Tibial nerve (tissue), 4 donors: ENCODE data around the gene KCNJ6. TPM values are rescaled to one million over a fixed set of nuclear protein-coding genes. Genes with fewer than 3 reads are reported as not detected.
"Not testable (repeated sequence)": the region's sequence is repeated elsewhere in the genome, so short reads cannot be mapped to it uniquely, and the experiment has no call there.

Experiments used
- DNase-seq, 2 donors: peaks; one replicate each; pipeline ENCODE4 v3.0.0-alpha.2; 2019; ENCODE audit warnings: low spot score in 2 of 2
- H3K27ac ChIP-seq, 4 donors: fragments of 200-600 bp; sonication (generic) in 3 of 4; one replicate each; pipeline ENCODE4 v1.5.1; 2017 to 2019; ENCODE audit warnings: mild to moderate bottlenecking in 1 of 4
- H3K27me3 ChIP-seq, 2 donors: fragments of 200-600 bp; sonication (generic) in 1 of 2; one replicate each; pipeline versions ENCODE4 v1.5.1 to v1.6.0; 2017 to 2019
- H3K36me3 ChIP-seq, 3 donors: fragments of 200-600 bp; sonication (generic); one replicate each; pipeline ENCODE4 v1.5.1; 2018 to 2019
- H3K4me1 ChIP-seq, 4 donors: fragments of 200-600 bp; sonication (generic) in 3 of 4; one replicate each; pipeline ENCODE4 v1.5.1; 2017 to 2019
- H3K4me3 ChIP-seq, 4 donors: fragments of 200-600 bp; sonication (generic) in 3 of 4; one replicate each; pipeline ENCODE4 v1.5.1; 2017 to 2019; ENCODE audit warnings: mild to moderate bottlenecking in 1 of 4, moderate library complexity in 1 of 4
- H3K9me3 ChIP-seq, 4 donors: fragments of 200-600 bp; sonication (generic) in 3 of 4; one replicate each; pipeline ENCODE4 v1.5.1; 2017 to 2019
- CTCF ChIP-seq, 5 experiments: fragments of 200-600 bp in 3 of 5; fragments of 450-650 bp in 2 of 5; sonication (generic) in 3 of 5; IDR thresholded peaks; one replicate each; pipeline ENCODE4 v1.5.1; 2016 to 2019; ENCODE audit warnings: antibody characterized with exemption in 5 of 5, mild to moderate bottlenecking in 3 of 5, moderate library complexity in 2 of 5
- EP300 ChIP-seq, 2 donors: sonication (generic); formaldehyde crosslinking; IDR thresholded peaks; one replicate each; pipeline ENCODE4 v1.6.1; 2017; ENCODE audit warnings: antibody characterized with exemption in 2 of 2, mild to moderate bottlenecking in 1 of 2
- POLR2A ChIP-seq, 2 donors: fragments of 450-650 bp; IDR thresholded peaks; one replicate each; pipeline ENCODE4 v1.6.1; 2017; ENCODE audit warnings: antibody characterized with exemption in 2 of 2, mild to moderate bottlenecking in 2 of 2, moderate library complexity in 2 of 2
- WGBS, 2 donors: methylation state at CpG; one replicate each; pipeline ENCODE4 v1.1.5; 2018; 5-methylcytosine and 5-hydroxymethylcytosine counted together
- total RNA-seq, 4 donors: library from RNA; depleted of rRNA; stranded (reverse); fragments of >200 nt; gene quantifications; one replicate each; pipeline ENCODE4 v1.1.0, GENCODE V29; 2016

KCNJ6 gene
- total RNA-seq, 4 donors from 2014 or later = not detected

GRCh38 chr21:37645848-37646247 is 270.4 kb downstream of the KCNJ6 start:
- no peaks in the 10 kb centered on the region for H3K36me3 ChIP-seq
- H3K4me1 ChIP-seq = no peaks in the 10 kb centered on the region
- H3K9me3 ChIP-seq = peaks cover 0 to 4% (median 0%) of the 10 kb centered on the region in 4 donors
- H3K27ac ChIP-seq = no peak overlapping the region
- peaks cover 0 to 4% of the 10 kb centered on the region in 2 donors for H3K27me3 ChIP-seq
- WGBS, 2 donors = 67 to 79% methylated on average over 6 of the region's 6 CpGs
- H3K4me3 ChIP-seq = no peak overlapping the region
- no peak for DNase-seq
- no peak for TF ChIP-seq EP300 (IDR thresholded peaks at IDR 0.05)
- no peak for TF ChIP-seq POLR2A (IDR thresholded peaks at IDR 0.05)
- TF ChIP-seq CTCF (IDR thresholded peaks at IDR 0.05) = no peak

GRCh38 chr21:37644636-37645035 is 271.6 kb downstream of the KCNJ6 start:
- Histone ChIP-seq H3K4me1 (no peaks in the 10 kb centered on the region), H3K27me3 (peaks cover 0 to 4% of the 10 kb centered on the region in 2 donors), H3K27ac (no peak overlapping the region), H3K9me3 (peaks cover 0 to 4% (median 0%) of the 10 kb centered on the region in 4 donors), H3K36me3 (no peaks in the 10 kb centered on the region), H3K4me3 (no peak overlapping the region)
- DNase-seq = no peak
- no peak for TF ChIP-seq EP300 (IDR thresholded peaks at IDR 0.05)
- no peak for TF ChIP-seq POLR2A (IDR thresholded peaks at IDR 0.05)
- no peak for TF ChIP-seq CTCF (IDR thresholded peaks at IDR 0.05)
- 51 to 53% methylated on average over 8 of the region's 8 CpGs for WGBS, 2 donors

DNA sequence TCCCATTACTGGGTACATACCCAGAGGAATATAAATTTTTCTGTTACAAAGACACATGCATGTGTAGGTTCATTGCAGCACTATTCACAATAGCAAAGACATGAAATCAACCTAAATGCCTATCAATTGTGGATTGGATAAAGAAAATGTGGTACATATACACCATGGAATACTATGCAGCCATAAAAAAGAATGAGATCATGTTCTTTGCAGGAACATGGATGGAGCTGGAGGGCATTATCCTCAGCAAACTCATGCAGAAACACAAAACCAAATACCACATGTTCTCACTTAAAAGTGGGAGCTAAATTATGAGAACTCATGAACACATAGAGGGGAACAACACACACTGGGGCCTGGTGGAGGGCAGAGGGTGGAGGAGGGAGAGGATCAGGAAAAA is 272.4 kb downstream of the KCNJ6 start:
- H3K36me3 ChIP-seq, H3K27ac ChIP-seq, H3K9me3 ChIP-seq, DNase-seq, H3K27me3 ChIP-seq, H3K4me1 ChIP-seq, H3K4me3 ChIP-seq: not testable (repeated sequence)

GRCh38 chr21:37642493-37642892 is 273.8 kb downstream of the KCNJ6 start:
- Histone ChIP-seq H3K4me3 (no peak overlapping the region), H3K27ac (no peak overlapping the region), H3K36me3 (no peaks in the 10 kb centered on the region), H3K9me3 (peaks cover 0 to 4% (median 0%) of the 10 kb centered on the region in 4 donors), H3K27me3 (peaks cover 0 to 4% of the 10 kb centered on the region in 2 donors), H3K4me1 (no peaks in the 10 kb centered on the region)
- 61% methylated on average over 3 of the region's 3 CpGs for WGBS, 2 donors
- DNase-seq = no peak
- TF ChIP-seq POLR2A (IDR thresholded peaks at IDR 0.05) (no peak), CTCF (IDR thresholded peaks at IDR 0.05) (no peak), EP300 (IDR thresholded peaks at IDR 0.05) (no peak)

GRCh38 chr21:37639756-37640155 is 276.5 kb downstream of the KCNJ6 start:
- WGBS, 2 donors = 46 to 53% methylated on average over 2 of the region's 2 CpGs
- H3K4me1 ChIP-seq = no peaks in the 10 kb centered on the region
- TF ChIP-seq EP300 (IDR thresholded peaks at IDR 0.05) = no peak
- TF ChIP-seq POLR2A (IDR thresholded peaks at IDR 0.05) = no peak
- no peak for TF ChIP-seq CTCF (IDR thresholded peaks at IDR 0.05)
- peaks cover 0 to 4% of the 10 kb centered on the region in 2 donors for H3K27me3 ChIP-seq
- peaks cover 0 to 4% (median 0%) of the 10 kb centered on the region in 4 donors for H3K9me3 ChIP-seq
- no peak overlapping the region for H3K27ac ChIP-seq
- no peak overlapping the region for H3K4me3 ChIP-seq
- H3K36me3 ChIP-seq = no peaks in the 10 kb centered on the region
- DNase-seq = no peak
